Natural killer cell (primary cell): Measurements from ENCODE around the gene ENGASE. TPM values are rescaled to one million over a fixed set of nuclear protein-coding genes. Genes with fewer than 3 reads are reported as not detected.

Experiments
- ATAC-seq, 3 donors: fragments of 150-1000 bp in 2 of 3; fragments of 200-7000 bp in 1 of 3; cut with Tn5 transposase; 1 replicate in 1 of 3; 2 replicates in 2 of 3; pipeline ENCODE4 v1.10.0; 2021; ENCODE audit warnings: mild to moderate bottlenecking in 2 of 3, moderate library complexity in 2 of 3
- DNase-seq, 2 donors: peaks; one replicate each; pipeline versions ENCODE4 v3.0.0 to v3.0.0-alpha.2; 2013 to 2021; ENCODE audit warnings: mixed read lengths in 1 of 2
- H3K27ac ChIP-seq: one replicate; pipeline ENCODE4 v1.5.1; 2013; ENCODE audit warnings: mild to moderate bottlenecking, low read length
- H3K27me3 ChIP-seq: one replicate; pipeline ENCODE4 v1.6.1; 2013; ENCODE audit warnings: low read length; ENCODE audit not compliant: control insufficient read depth, insufficient read depth
- H3K36me3 ChIP-seq: one replicate; pipeline ENCODE4 v1.6.1; 2013; ENCODE audit warnings: low read length; ENCODE audit not compliant: control insufficient read depth, insufficient read depth
- H3K4me1 ChIP-seq: one replicate; pipeline ENCODE4 v1.6.1; 2013; ENCODE audit warnings: low read length; ENCODE audit not compliant: control insufficient read depth, insufficient read depth
- H3K4me3 ChIP-seq: one replicate; pipeline ENCODE4 v1.5.1; 2013; ENCODE audit warnings: low read length
- H3K9me3 ChIP-seq: one replicate; pipeline ENCODE4 v1.6.1; 2013; ENCODE audit warnings: low read length; ENCODE audit not compliant: control insufficient read depth, insufficient read depth
- H3K27ac Mint-ChIP-seq, 2 donors: one replicate each; pipeline ENCODE4 v1.8.0; 2022; ENCODE audit warnings: mild to moderate bottlenecking in 2 of 2, mixed read lengths in 2 of 2, moderate library complexity in 1 of 2
- H3K27me3 Mint-ChIP-seq, 2 donors: one replicate each; pipeline ENCODE4 v1.8.0; 2022; ENCODE audit warnings: low read depth in 2 of 2, mixed read lengths in 2 of 2
- H3K36me3 Mint-ChIP-seq: one replicate; pipeline ENCODE4 v1.8.0; 2022; ENCODE audit warnings: mixed read lengths
- H3K4me1 Mint-ChIP-seq, 2 donors: one replicate each; pipeline ENCODE4 v1.8.0; 2022; ENCODE audit warnings: mixed read lengths in 2 of 2
- H3K4me3 Mint-ChIP-seq: one replicate; pipeline ENCODE4 v1.8.0; 2022; ENCODE audit warnings: mild to moderate bottlenecking, moderate library complexity, mixed read lengths
- H3K9me3 Mint-ChIP-seq, 2 donors: one replicate each; pipeline ENCODE4 v1.8.0; 2022; ENCODE audit warnings: mixed read lengths in 2 of 2
- WGBS: methylation state at CpG from one replicate; pipeline ENCODE4 v1.1.7; 2013; ENCODE audit warnings: missing lambda C conversion rate; ENCODE audit not compliant: insufficient coverage; 5-methylcytosine and 5-hydroxymethylcytosine counted together
- intact Hi-C: fragments of 100-400 bp; cut with micrococcal nuclease; formaldehyde crosslinking; loops from one replicate; pipeline ENCODE4 v1.14.2; 2022
- total RNA-seq, 4 donors: library from RNA; stranded (reverse); fragments of 120-200 nt in 1 of 4; gene quantifications; one replicate each; pipeline versions ENCODE4 v1.2.3 to v1.2.4, GENCODE V29; 2013 to 2022
- TF ChIP-seq, protein P1 (sequence below): fragments of 200-600 bp; IDR thresholded peaks from one replicate; pipeline ENCODE4 v1.8.0; 2022; ENCODE audit warnings: antibody characterized with exemption

Gene ENGASE
- total RNA-seq, 3 donors from 2014 or later (not counting 1 experiment from before 2014, with no cell fraction given), result 56.0 to 86.4 (median 56.9) TPM

DNA sequence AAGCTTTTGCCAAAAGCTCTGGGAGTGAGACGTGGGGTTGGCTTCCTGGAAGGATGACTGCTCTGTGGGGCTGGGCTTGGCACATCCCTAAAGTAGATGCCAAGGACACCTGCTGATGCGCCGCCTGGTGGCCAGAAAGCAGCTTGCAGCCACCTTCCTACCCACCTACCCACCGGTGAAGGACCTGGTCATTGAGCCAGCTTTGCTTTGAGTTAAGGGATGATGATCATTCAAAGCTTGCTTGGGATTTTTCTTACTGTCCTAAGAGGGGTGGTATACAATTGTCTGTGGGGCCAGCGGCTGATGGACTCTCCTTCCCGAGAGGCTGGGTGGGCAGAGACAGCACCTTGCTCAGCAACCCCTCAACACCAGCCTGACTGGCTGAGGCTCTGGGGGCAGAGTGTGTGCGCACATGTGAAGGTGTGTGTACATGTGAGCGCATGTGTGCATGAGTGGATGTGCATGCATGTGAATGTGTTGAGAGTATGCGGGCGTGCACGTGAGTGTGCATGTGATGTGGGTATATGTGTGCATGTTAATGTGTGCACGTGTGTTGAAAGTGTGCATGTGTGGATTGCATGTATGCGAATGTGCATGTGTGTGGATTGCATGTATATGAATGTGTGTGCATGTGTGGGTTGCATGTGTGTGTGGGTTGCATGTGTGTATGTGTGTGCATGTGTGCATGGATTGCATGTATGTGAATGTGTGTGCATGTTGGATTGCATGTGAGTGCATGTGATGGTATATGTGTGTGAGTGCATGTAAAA, 32.0 kb upstream of the ENGASE start:
- H3K4me1 ChIP-seq, result no peaks in the 10 kb centered on the region
- peaks cover 0 to 10% of the 10 kb centered on the region in 2 donors for H3K4me1 Mint-ChIP-seq
- DNase-seq (peak; percentile 33 to 83), ATAC-seq (peak in 1 of 3 donors; percentile 41)
- no peak overlapping the region for H3K4me3 Mint-ChIP-seq
- peaks cover 7 to 15% of the 10 kb centered on the region in 2 donors for H3K27me3 Mint-ChIP-seq
- intact Hi-C loops, result no loop called here
- H3K27ac Mint-ChIP-seq, result no peak overlapping the region
- H3K9me3 ChIP-seq, result no peaks in the 10 kb centered on the region
- TF ChIP-seq, protein P1, sequence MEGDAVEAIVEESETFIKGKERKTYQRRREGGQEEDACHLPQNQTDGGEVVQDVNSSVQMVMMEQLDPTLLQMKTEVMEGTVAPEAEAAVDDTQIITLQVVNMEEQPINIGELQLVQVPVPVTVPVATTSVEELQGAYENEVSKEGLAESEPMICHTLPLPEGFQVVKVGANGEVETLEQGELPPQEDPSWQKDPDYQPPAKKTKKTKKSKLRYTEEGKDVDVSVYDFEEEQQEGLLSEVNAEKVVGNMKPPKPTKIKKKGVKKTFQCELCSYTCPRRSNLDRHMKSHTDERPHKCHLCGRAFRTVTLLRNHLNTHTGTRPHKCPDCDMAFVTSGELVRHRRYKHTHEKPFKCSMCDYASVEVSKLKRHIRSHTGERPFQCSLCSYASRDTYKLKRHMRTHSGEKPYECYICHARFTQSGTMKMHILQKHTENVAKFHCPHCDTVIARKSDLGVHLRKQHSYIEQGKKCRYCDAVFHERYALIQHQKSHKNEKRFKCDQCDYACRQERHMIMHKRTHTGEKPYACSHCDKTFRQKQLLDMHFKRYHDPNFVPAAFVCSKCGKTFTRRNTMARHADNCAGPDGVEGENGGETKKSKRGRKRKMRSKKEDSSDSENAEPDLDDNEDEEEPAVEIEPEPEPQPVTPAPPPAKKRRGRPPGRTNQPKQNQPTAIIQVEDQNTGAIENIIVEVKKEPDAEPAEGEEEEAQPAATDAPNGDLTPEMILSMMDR, result peak; percentile 51
- no peaks in the 10 kb centered on the region for H3K36me3 ChIP-seq
- WGBS, result 82% methylated on average over 10 of the region's 13 CpGs
- H3K36me3 Mint-ChIP-seq, result no peaks in the 10 kb centered on the region
- no peak overlapping the region for H3K4me3 ChIP-seq
- H3K27ac ChIP-seq, result no peak overlapping the region
- peaks cover 5% of the 10 kb centered on the region for H3K27me3 ChIP-seq
- H3K9me3 Mint-ChIP-seq, result no peaks in the 10 kb centered on the region

DNA sequence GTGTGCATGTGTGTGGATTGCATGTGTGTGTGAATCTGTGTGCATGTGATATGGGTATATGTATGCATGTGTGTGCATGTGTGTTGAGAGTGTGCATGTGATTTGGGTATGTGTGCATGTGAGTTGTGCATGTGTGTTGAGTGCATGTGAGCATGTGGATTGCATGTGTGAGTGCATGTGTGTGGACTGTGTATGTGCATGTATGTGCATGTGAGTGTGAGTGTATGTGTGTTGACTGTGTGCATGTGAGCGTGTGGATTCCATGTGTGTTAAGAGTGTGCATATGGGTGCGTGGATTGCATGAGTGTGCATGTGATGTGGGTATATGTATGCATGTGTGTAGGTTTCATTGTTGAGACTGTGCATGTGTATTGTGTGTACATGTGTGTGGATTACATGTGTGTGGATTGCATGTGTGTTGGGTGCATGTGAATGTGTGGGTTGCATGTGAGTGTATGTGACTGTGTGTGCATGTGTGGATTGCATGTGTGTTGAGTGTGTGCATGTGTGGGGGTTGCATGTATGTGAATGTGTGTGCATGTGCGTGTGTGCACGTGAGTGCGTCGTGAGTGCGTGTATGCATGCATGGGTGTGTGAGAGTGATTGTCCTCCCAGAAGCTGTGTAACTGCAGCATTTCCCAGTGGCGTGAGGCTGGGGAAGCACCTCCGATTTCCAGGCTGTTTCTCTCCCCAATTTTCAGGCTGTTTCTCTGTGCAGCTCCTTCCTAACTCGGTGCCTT, 31.3 kb upstream of the ENGASE start:
- ATAC-seq (no peak), DNase-seq (no peak)
- Mint-ChIP-seq H3K9me3 (no peaks in the 10 kb centered on the region), H3K4me3 (no peak overlapping the region), H3K27me3 (peaks cover 7 to 15% of the 10 kb centered on the region in 2 donors), H3K27ac (no peak overlapping the region), H3K4me1 (peaks cover 0 to 10% of the 10 kb centered on the region in 2 donors), H3K36me3 (no peaks in the 10 kb centered on the region)
- H3K9me3 ChIP-seq, result no peaks in the 10 kb centered on the region
- H3K27me3 ChIP-seq, result peaks cover 5% of the 10 kb centered on the region
- H3K4me1 ChIP-seq, result no peaks in the 10 kb centered on the region
- intact Hi-C loops, result no loop called here
- H3K27ac ChIP-seq, result no peak overlapping the region
- TF ChIP-seq, protein P1, result no peak
- no peak overlapping the region for H3K4me3 ChIP-seq
- 95% methylated on average over 10 of the region's 10 CpGs for WGBS
- H3K36me3 ChIP-seq, result no peaks in the 10 kb centered on the region

- peaks cover 7 to 15% of the 10 kb centered on the region in 2 donors for H3K27me3 Mint-ChIP-seq
- no peaks in the 10 kb centered on the region for H3K4me1 ChIP-seq
- H3K4me1 Mint-ChIP-seq, result peaks cover 0 to 10% of the 10 kb centered on the region in 2 donors
- H3K27ac ChIP-seq, result no peak overlapping the region
- no peak overlapping the region for H3K4me3 Mint-ChIP-seq
- no peaks in the 10 kb centered on the region for H3K9me3 Mint-ChIP-seq
- H3K27ac Mint-ChIP-seq, result no peak overlapping the region
- H3K36me3 Mint-ChIP-seq, result no peaks in the 10 kb centered on the region
- TF ChIP-seq, protein P1, result no peak
- H3K27me3 ChIP-seq, result peaks cover 5% of the 10 kb centered on the region
- ATAC-seq, result no peak
- no peaks in the 10 kb centered on the region for H3K36me3 ChIP-seq
- H3K4me3 ChIP-seq, result no peak overlapping the region
- 86% methylated on average over 12 of the region's 12 CpGs for WGBS
- intact Hi-C loops, result no loop called here
- no peaks in the 10 kb centered on the region for H3K9me3 ChIP-seq
- DNase-seq, result no peak
Observed at GRCh38 chr17:79043931-79044320, 30.7 kb upstream of the ENGASE start.
